Esophagus (tissue), 2 donors: ENCODE data around the gene MLLT1. TPM values are rescaled to one million over a fixed set of nuclear protein-coding genes. Genes with fewer than 3 reads are reported as not detected.

ENCODE experiments used
- H3K27ac ChIP-seq, 2 donors: one replicate each; pipeline ENCODE4 v1.5.1; 2013; ENCODE audit warnings: low read depth in 2 of 2, mild to moderate bottlenecking in 2 of 2, inconsistent platforms in 1 of 2, low read length in 1 of 2, moderate library complexity in 1 of 2
- H3K27me3 ChIP-seq, 2 donors: one replicate each; pipeline ENCODE4 v1.6.1; 2013; ENCODE audit warnings: low read length in 2 of 2, control low read depth in 1 of 2, mild to moderate bottlenecking in 1 of 2; ENCODE audit not compliant: insufficient read depth in 2 of 2, control insufficient read depth in 1 of 2
- H3K36me3 ChIP-seq, 2 donors: one replicate each; pipeline ENCODE4 v1.6.1; 2013; ENCODE audit warnings: low read length in 1 of 2; ENCODE audit not compliant: control insufficient read depth in 2 of 2, insufficient read depth in 2 of 2
- H3K4me1 ChIP-seq, 2 donors: one replicate each; pipeline ENCODE4 v1.6.1; 2013; ENCODE audit warnings: low read length in 1 of 2; ENCODE audit not compliant: control insufficient read depth in 2 of 2, insufficient read depth in 2 of 2
- H3K4me3 ChIP-seq, 2 donors: one replicate each; pipeline ENCODE4 v1.5.1; 2013; ENCODE audit warnings: low read length in 2 of 2, mild to moderate bottlenecking in 2 of 2, low read depth in 1 of 2, moderate library complexity in 1 of 2
- H3K9me3 ChIP-seq, 2 donors: one replicate each; pipeline ENCODE4 v1.6.1; 2013; ENCODE audit warnings: mild to moderate bottlenecking in 2 of 2, low read depth in 1 of 2, low read length in 1 of 2, moderate library complexity in 1 of 2; ENCODE audit not compliant: control insufficient read depth in 2 of 2, insufficient read depth in 1 of 2
- WGBS, 2 donors: extraction: QIAGEN DNeasy Blood & Tissue Kit; methylation state at CpG; one replicate each; pipeline ENCODE4 v1.1.7; 2013; 5-methylcytosine and 5-hydroxymethylcytosine counted together
- polyA plus RNA-seq, 2 donors: library from polyadenylated mRNA; stranded (reverse); fragments of 200-250 nt; gene quantifications; one replicate each; pipeline ENCODE4 v1.2.3, GENCODE V29; 2013
- donor health status: healthy with polysubstance abuse.
- donor health status: Bipolar disorder and iron deficiency.

MLLT1 gene
- polyA plus RNA-seq, 2 donors: 15.5 to 16.3 TPM

DNA sequence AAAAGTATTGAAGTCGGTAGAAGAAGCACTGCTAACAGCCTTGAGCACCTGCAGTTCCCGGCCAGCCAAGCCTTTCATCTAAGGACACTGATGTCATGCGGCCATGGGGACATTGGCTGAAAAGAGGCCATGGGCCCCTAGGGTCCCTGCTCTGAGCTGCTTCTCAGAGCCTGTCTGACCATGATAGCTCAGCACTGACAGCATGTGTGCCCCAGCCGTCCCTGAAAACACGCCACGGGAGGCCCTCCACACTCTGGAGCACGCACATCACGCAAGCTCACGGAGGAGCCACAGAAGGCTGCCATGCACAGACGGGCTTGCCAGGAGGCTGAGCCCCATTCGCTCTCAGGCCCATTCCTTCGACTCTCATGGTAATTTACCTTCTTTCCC lies 51.8 kb downstream of the MLLT1 start:
- H3K4me3 ChIP-seq: no peak overlapping the region
- WGBS, 2 donors: 84 to 87% methylated on average over 12 of the region's 12 CpGs
- peaks cover 0 to 23% of the 10 kb centered on the region in 2 donors for H3K36me3 ChIP-seq

GRCh38 chr19:6227156-6227935 lies 52.4 kb downstream of the MLLT1 start:
- Histone ChIP-seq H3K36me3 (peaks cover 0 to 25% of the 10 kb centered on the region in 2 donors), H3K27ac (no peak overlapping the region), H3K9me3 (no peaks in the 10 kb centered on the region), H3K27me3 (no peaks in the 10 kb centered on the region), H3K4me3 (no peak overlapping the region), H3K4me1 (peaks cover 7 to 30% of the 10 kb centered on the region in 2 donors)
- 93 to 98% methylated on average over 33 of the region's 33 CpGs for WGBS, 2 donors

More for the DNA sequence above, 51.8 kb downstream of the MLLT1 start:
- Histone ChIP-seq H3K9me3 (no peaks in the 10 kb centered on the region), H3K27me3 (no peaks in the 10 kb centered on the region), H3K4me1 (peaks cover 7 to 27% of the 10 kb centered on the region in 2 donors), H3K27ac (no peak overlapping the region)

- Histone ChIP-seq H3K27me3 (no peaks in the 10 kb centered on the region), H3K9me3 (no peaks in the 10 kb centered on the region), H3K27ac (no peak overlapping the region), H3K36me3 (peaks cover 0 to 31% of the 10 kb centered on the region in 2 donors), H3K4me3 (no peak overlapping the region), H3K4me1 (peaks cover 9 to 36% of the 10 kb centered on the region in 2 donors)
- WGBS, 2 donors: 91 to 92% methylated on average over 28 of the region's 28 CpGs
These were observed 53.2 kb downstream of the MLLT1 start for GRCh38 chr19:6226444-6227155.

DNA sequence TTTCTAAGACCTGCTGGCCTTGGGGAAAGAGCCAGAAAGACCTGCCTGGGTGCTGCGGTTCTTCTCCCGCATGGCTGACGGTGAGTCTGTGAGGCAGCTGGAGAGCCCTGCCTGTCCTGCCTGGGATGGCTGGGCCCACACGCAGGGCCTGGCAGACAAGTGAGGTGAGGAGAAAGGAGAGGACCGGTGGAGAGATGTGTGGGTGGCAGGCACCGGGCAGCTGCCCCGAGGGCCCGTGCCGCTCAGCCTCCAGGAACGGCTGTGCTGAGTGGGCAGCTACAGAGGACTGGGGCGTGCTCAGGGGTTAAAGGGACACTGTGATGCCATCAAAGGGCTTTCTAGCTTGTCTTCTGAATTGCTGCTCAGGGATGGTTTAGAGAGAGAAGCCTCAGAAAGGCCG lies 53.8 kb downstream of the MLLT1 start:
- no peak overlapping the region for H3K27ac ChIP-seq
- H3K36me3 ChIP-seq: peaks cover 0 to 35% of the 10 kb centered on the region in 2 donors
- WGBS, 2 donors: 82% methylated on average over 12 of the region's 12 CpGs
- H3K9me3 ChIP-seq: no peaks in the 10 kb centered on the region
- H3K4me3 ChIP-seq: no peak overlapping the region
- H3K4me1 ChIP-seq: peaks cover 9 to 38% of the 10 kb centered on the region in 2 donors
- no peaks in the 10 kb centered on the region for H3K27me3 ChIP-seq

DNA sequence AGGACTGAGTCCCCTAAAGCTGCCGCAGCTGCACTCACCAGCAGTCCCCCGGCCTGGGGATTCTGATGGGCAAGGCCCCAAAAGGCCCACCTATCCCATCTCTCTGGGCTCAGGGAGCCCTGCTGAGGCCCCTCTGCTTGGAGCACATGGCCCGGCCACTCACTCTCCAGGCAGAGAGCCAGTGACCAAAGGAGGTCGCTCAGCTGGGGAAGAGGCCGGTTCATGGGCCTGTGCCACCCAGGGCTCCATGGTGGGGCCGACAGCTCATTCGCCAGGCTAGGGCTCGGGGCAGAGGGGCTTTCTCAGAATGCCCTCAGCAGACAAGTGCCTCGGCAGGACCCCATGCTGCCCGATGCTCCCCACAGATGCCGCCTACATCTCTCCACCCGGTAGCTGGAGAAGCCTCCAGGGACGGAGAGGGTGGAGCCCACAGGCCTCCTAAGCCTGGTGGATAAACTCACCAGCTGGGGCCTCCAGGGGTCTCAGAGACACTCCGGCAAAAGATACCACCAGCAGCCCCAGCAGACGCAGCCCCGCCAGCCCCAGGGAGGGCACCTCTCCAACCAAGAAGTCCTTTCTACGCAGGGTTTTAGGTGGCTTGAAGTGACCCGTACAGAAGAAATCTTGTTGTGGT lies 54.4 kb downstream of the MLLT1 start:
- no peaks in the 10 kb centered on the region for H3K9me3 ChIP-seq
- no peak overlapping the region for H3K27ac ChIP-seq
- H3K27me3 ChIP-seq: no peaks in the 10 kb centered on the region
- H3K4me1 ChIP-seq: peaks cover 11 to 41% of the 10 kb centered on the region in 2 donors
- 89 to 90% methylated on average over 18 of the region's 18 CpGs for WGBS, 2 donors
- peaks cover 0 to 37% of the 10 kb centered on the region in 2 donors for H3K36me3 ChIP-seq
- H3K4me3 ChIP-seq: no peak overlapping the region

DNA sequence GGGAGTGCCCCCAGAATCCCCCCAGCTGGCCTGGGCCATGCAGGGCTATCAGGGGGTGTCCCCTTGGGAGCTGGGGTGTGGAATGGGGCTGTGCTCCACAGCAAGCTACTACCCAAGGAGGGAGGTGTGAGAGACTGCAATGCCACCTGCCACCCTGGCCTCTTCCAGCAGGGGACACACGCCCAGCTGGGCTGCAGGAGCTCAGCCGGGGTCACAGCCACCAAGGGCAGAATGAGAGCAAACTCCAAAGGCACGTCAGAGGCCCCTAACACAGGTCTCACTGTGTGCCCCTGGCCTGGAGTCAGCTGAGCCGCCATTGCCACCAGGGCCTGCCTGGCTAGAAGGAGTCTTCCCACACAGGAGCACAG lies 55.5 kb downstream of the MLLT1 start:
- WGBS, 2 donors: 79 to 90% methylated on average over 4 of the region's 4 CpGs
- no peaks in the 10 kb centered on the region for H3K27me3 ChIP-seq
- H3K4me1 ChIP-seq: peaks cover 14 to 34% of the 10 kb centered on the region in 2 donors
- H3K9me3 ChIP-seq: no peaks in the 10 kb centered on the region
- H3K36me3 ChIP-seq: peaks cover 0 to 27% of the 10 kb centered on the region in 2 donors
- H3K4me3 ChIP-seq: no peak overlapping the region
- no peak overlapping the region for H3K27ac ChIP-seq

DNA sequence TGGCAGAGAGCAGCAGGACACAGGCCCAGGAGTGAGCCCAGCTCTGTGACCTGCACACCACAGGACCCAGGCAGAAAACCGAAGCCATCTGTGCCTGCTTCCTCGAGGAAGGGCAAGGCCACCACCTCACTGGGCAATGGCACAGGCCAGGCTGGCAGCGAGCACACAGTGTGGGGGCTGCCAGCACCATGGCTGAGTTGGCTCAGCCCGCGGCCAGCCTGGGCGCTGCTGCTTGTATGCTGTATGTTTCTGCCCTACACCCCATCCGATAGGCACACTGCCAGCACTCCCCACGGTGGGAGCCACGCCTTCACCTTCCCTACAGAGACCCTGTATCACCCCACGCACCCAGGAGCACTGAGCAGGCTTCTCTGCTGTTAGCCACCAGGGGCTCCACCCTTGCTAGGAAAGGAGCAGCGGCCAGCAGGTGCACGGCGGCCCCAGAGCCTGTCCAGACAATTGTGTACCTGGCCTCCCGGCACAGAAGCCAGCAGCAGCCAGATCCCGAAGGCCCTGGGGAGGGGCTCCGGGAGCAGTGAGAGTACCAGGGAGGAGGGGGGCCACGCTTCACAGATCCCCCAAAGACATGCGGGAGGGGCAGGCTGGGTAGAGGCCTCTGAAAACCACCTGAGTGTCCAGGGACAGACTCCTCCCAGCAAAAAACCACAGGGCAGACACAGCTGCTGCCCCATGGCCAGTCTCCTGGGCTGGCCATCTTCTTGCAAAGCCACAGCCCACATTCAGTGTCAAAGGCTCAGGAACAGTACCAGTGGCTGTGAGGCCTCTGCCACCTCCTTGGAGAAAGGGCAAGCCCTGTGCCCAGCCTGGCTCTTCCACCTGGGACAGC lies 56.1 kb downstream of the MLLT1 start:
- WGBS, 2 donors: 47 to 48% methylated on average over 17 to 18 of the region's 18 CpGs
- H3K36me3 ChIP-seq: peaks cover 0 to 24% of the 10 kb centered on the region in 2 donors
- H3K27me3 ChIP-seq: no peaks in the 10 kb centered on the region
- no peaks in the 10 kb centered on the region for H3K9me3 ChIP-seq
- H3K4me3 ChIP-seq: no peak overlapping the region
- H3K27ac ChIP-seq: no peak overlapping the region
- peaks cover 14 to 33% of the 10 kb centered on the region in 2 donors for H3K4me1 ChIP-seq

DNA sequence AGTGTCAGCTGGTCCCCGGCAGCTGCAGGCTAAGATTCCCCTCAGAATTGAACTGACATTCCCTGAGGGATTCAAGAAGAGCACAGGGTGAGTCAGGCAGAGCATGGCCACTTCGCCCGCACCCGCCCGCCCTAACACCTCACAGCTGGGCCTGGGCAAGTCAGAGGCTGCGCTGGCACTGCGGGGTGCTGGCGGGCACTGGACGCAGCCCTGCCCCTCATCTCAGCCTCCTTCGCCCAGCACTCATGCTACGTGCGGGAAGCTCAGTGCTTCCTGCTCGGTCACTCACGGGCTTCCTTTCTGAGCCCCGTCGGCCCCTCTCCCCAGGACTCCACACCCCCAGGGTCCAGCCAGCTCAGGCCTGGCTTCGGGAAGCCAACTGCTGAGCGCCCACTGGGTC lies 56.9 kb downstream of the MLLT1 start:
- Histone ChIP-seq H3K4me1 (peaks cover 14 to 34% of the 10 kb centered on the region in 2 donors), H3K36me3 (peaks cover 0 to 24% of the 10 kb centered on the region in 2 donors), H3K9me3 (no peaks in the 10 kb centered on the region), H3K4me3 (no peak overlapping the region), H3K27me3 (no peaks in the 10 kb centered on the region), H3K27ac (no peak overlapping the region)
- 53 to 55% methylated on average over 18 of the region's 18 CpGs for WGBS, 2 donors
